ENCODE results near the gene C18orf63. TPM values are rescaled to one million over a fixed set of nuclear protein-coding genes. Genes with fewer than 3 reads are reported as not detected.
A peak's percentile ranks its signal among the peaks of the same experiment; 100 is the strongest.

Gene C18orf63
- total and polyA plus RNA-seq, 4 donors: not detected

GRCh38 chr18:74288730-74289129, 26.9 kb upstream of the C18orf63 start (continued):
- peak; percentile 56 for TF ChIP-seq NR2F2 (IDR thresholded peaks at IDR 0.05)
- TF ChIP-seq ATF3 (IDR thresholded peaks at IDR 0.05): peak; percentile 36
- peak; percentile 17 for TF ChIP-seq FOXA2 (IDR thresholded peaks at IDR 0.05)

GRCh38 chr18:74289137-74289536, 26.5 kb upstream of the C18orf63 start:
- TF ChIP-seq TAF1 (conservative IDR thresholded peaks at IDR 0.05) (no peak), MAX (IDR thresholded peaks at IDR 0.05) (no peak), REST (IDR thresholded peaks at IDR 0.05) (no peak), ZBTB33 (IDR thresholded peaks at IDR 0.05) (no peak), GABPA (IDR thresholded peaks at IDR 0.05 in 1 of 2, conservative IDR thresholded peaks at IDR 0.05 in 1 of 2) (no peak), RAD21 (IDR thresholded peaks at IDR 0.05) (no peak), ATF3 (IDR thresholded peaks at IDR 0.05) (no peak), NR2F2 (IDR thresholded peaks at IDR 0.05) (no peak), HNF4A (conservative IDR thresholded peaks at IDR 0.05) (no peak), FOXA1 (IDR thresholded peaks at IDR 0.05) (no peak)
- peaks cover 0 to 7% (median 2%) of the 10 kb centered on the region in 4 donors for H3K36me3 ChIP-seq (ENCODE audit: control insufficient read depth in 4 of 4, insufficient read depth in 3 of 4, low read depth in 1 of 4, low read length in 3 of 4)
- H3K9ac ChIP-seq (ENCODE audit: low read depth in 1 of 2, low read length in 2 of 2): peak overlapping the region; percentile 82 to 89
- H3K9me3 ChIP-seq (ENCODE audit: control insufficient read depth in 4 of 4, low read length in 3 of 4): no peaks in the 10 kb centered on the region
- H3K27me3 ChIP-seq (ENCODE audit: control insufficient read depth in 4 of 4, insufficient read depth in 4 of 4, low read length in 3 of 4): no peaks in the 10 kb centered on the region
- WGBS: 25% methylated on average over 3 of the region's 3 CpGs
- no peak for DNase-seq (ENCODE audit: low spot score)
- peaks cover 2 to 49% (median 23%) of the 10 kb centered on the region in 4 donors for H3K4me1 ChIP-seq (ENCODE audit: control insufficient read depth in 4 of 4, insufficient read depth in 4 of 4, low read length in 3 of 4)
- peak overlapping the region; percentile 84 to 98 (median 86) for H3K4me3 ChIP-seq (ENCODE audit: low read depth in 1 of 3, low read length in 3 of 3)
- peak overlapping the region; percentile 82 to 83 for H3K27ac ChIP-seq (ENCODE audit: low read depth in 1 of 2, low read length in 2 of 2)

- TF ChIP-seq TAF1 (conservative IDR thresholded peaks at IDR 0.05) (peak; percentile 70), FOXA2 (IDR thresholded peaks at IDR 0.05) (no peak), YY1 (IDR thresholded peaks at IDR 0.05) (no peak), RAD21 (IDR thresholded peaks at IDR 0.05) (peak in 1 of 2 donors; percentile 17), REST (IDR thresholded peaks at IDR 0.05) (peak; percentile 65), ZBTB33 (IDR thresholded peaks at IDR 0.05) (peak; percentile 15), RXRA (IDR thresholded peaks at IDR 0.05) (peak in 1 of 2 donors; percentile 39), CTCF (IDR thresholded peaks at IDR 0.05; ENCODE audit: low read depth, low read length, missing input control) (no peak), FOXA1 (IDR thresholded peaks at IDR 0.05) (no peak), GABPA (IDR thresholded peaks at IDR 0.05 in 1 of 2, conservative IDR thresholded peaks at IDR 0.05 in 1 of 2) (no peak), HNF4A (conservative IDR thresholded peaks at IDR 0.05) (peak in 1 of 2 donors; percentile 28)
- WGBS: 37% methylated on average over 7 of the region's 7 CpGs
- Histone ChIP-seq H3K9ac (ENCODE audit: low read depth in 1 of 2, low read length in 2 of 2) (peak overlapping the region; percentile 63 to 89), H3K27me3 (ENCODE audit: control insufficient read depth in 4 of 4, insufficient read depth in 4 of 4, low read length in 3 of 4) (no peaks in the 10 kb centered on the region), H3K9me3 (ENCODE audit: control insufficient read depth in 4 of 4, low read length in 3 of 4) (no peaks in the 10 kb centered on the region), H3K4me1 (ENCODE audit: control insufficient read depth in 4 of 4, insufficient read depth in 4 of 4, low read length in 3 of 4) (peaks cover 2 to 40% (median 15%) of the 10 kb centered on the region in 4 donors), H3K36me3 (ENCODE audit: control insufficient read depth in 4 of 4, insufficient read depth in 3 of 4, low read depth in 1 of 4, low read length in 3 of 4) (peaks cover 0 to 5% (median 2%) of the 10 kb centered on the region in 4 donors), H3K4me3 (ENCODE audit: low read depth in 1 of 3, low read length in 3 of 3) (peak overlapping the region; percentile 84 to 98 (median 94)), H3K27ac (ENCODE audit: low read depth in 1 of 2, low read length in 2 of 2) (peak overlapping the region; percentile 82 to 83)
- DNase-seq (ENCODE audit: low spot score): no peak
These were observed 25.6 kb upstream of the C18orf63 start for GRCh38 chr18:74290021-74290420.

All from liver (tissue), 9 donors.